ENCODE results near the gene KPNB1.
A peak's percentile ranks its signal among the peaks of the same experiment; 100 is the strongest.

KPNB1 gene

GRCh38 chr17:47641202-47641601 is 8.5 kb upstream of the KPNB1 start:
- H3K4me3 ChIP-seq (replicated peaks; ENCODE audit: insufficient read depth, low read length) = no peak overlapping the region
- H3K27ac ChIP-seq (replicated peaks) = no peak overlapping the region
- TF ChIP-seq REST (IDR thresholded peaks at IDR 0.05; ENCODE audit: insufficient replicate concordance, low read depth) (no peak), GABPA (IDR thresholded peaks at IDR 0.05; ENCODE audit: low read depth) (no peak), SPI1 (IDR thresholded peaks at IDR 0.05; ENCODE audit: borderline replicate concordance, low read depth) (no peak)
- no peaks in the 10 kb centered on the region for H3K27me3 ChIP-seq (ENCODE audit: insufficient read depth, poor library complexity, severe bottlenecking)
- no peak for DNase-seq (ENCODE audit: low read depth in 1 of 2, low spot score in 1 of 2)

- TF ChIP-seq SPI1 (IDR thresholded peaks at IDR 0.05; ENCODE audit: borderline replicate concordance, low read depth) = no peak
- TF ChIP-seq CTCF (IDR thresholded peaks at IDR 0.05; ENCODE audit: insufficient read depth, low read length) = no peak
- TF ChIP-seq REST (IDR thresholded peaks at IDR 0.05; ENCODE audit: insufficient replicate concordance, low read depth) = no peak
- no peak for TF ChIP-seq POLR2AphosphoS5 (IDR thresholded peaks at IDR 0.05; ENCODE audit: low read depth)
- no peak for TF ChIP-seq GABPA (IDR thresholded peaks at IDR 0.05; ENCODE audit: low read depth)
- no peak for DNase-seq (ENCODE audit: low read depth in 1 of 2, low spot score in 1 of 2)
- Histone ChIP-seq H3K27ac (replicated peaks) (no peak overlapping the region), H3K4me3 (replicated peaks; ENCODE audit: insufficient read depth, low read length) (no peak overlapping the region), H3K27me3 (ENCODE audit: insufficient read depth, poor library complexity, severe bottlenecking) (no peaks in the 10 kb centered on the region)
Measured at GRCh38 chr17:47643116-47643515, 6.6 kb upstream of the KPNB1 start.

GRCh38 chr17:47644324-47644723 is 5.4 kb upstream of the KPNB1 start:
- Histone ChIP-seq H3K27ac (replicated peaks) (no peak overlapping the region), H3K4me3 (replicated peaks; ENCODE audit: insufficient read depth, low read length) (no peak overlapping the region), H3K27me3 (ENCODE audit: insufficient read depth, poor library complexity, severe bottlenecking) (no peaks in the 10 kb centered on the region)
- no peak for TF ChIP-seq SPI1 (IDR thresholded peaks at IDR 0.05; ENCODE audit: borderline replicate concordance, low read depth)
- peak in 1 of 2 experiments; percentile 54 for DNase-seq (ENCODE audit: low read depth in 1 of 2, low spot score in 1 of 2)

GRCh38 chr17:47649972-47650524 is 329 bp downstream of the KPNB1 start:
- Histone ChIP-seq H3K27ac (replicated peaks) (peak overlapping the region; percentile 86), H3K27me3 (ENCODE audit: insufficient read depth, poor library complexity, severe bottlenecking) (no peaks in the 10 kb centered on the region), H3K4me3 (replicated peaks; ENCODE audit: insufficient read depth, low read length) (peak overlapping the region; percentile 68)
- peak; percentile 76; the same call in 1 of the 2 replicates for TF ChIP-seq POLR2AphosphoS5 (IDR thresholded peaks at IDR 0.05; ENCODE audit: low read depth)
- no peak for TF ChIP-seq SPI1 (IDR thresholded peaks at IDR 0.05; ENCODE audit: borderline replicate concordance, low read depth)
- no peak for TF ChIP-seq CTCF (IDR thresholded peaks at IDR 0.05; ENCODE audit: insufficient read depth, low read length)
- no peak for TF ChIP-seq GABPA (IDR thresholded peaks at IDR 0.05; ENCODE audit: low read depth)
- TF ChIP-seq REST (IDR thresholded peaks at IDR 0.05; ENCODE audit: insufficient replicate concordance, low read depth) = no peak
- peak in 1 of 2 experiments; percentile 79 for DNase-seq (ENCODE audit: low read depth in 1 of 2, low spot score in 1 of 2)
